Right atrium auricular region (tissue), 2 donors: ENCODE data around the gene PRRT2. TPM values are rescaled to one million over a fixed set of nuclear protein-coding genes. Genes with fewer than 3 reads are reported as not detected.

Experiments
- DNase-seq: peaks from one replicate; pipeline ENCODE4 v3.0.0-alpha.2; 2019; ENCODE audit warnings: low spot score
- H3K27ac ChIP-seq, 2 donors: fragments of 200-600 bp; sonication (generic); 1 replicate in 1 of 2; 2 replicates in 1 of 2; pipeline ENCODE4 v1.5.1; 2016 to 2019
- H3K27me3 ChIP-seq, 2 donors: fragments of 200-600 bp; sonication (generic); one replicate each; pipeline versions ENCODE4 v1.5.1 to v1.6.0; 2017 to 2019
- H3K36me3 ChIP-seq: fragments of 200-600 bp; sonication (generic); one replicate; pipeline ENCODE4 v1.5.1; 2016
- H3K4me1 ChIP-seq, 2 donors: fragments of 200-600 bp; sonication (generic); one replicate each; pipeline versions ENCODE4 v1.5.1 to v1.6.0; 2017 to 2019
- H3K4me3 ChIP-seq, 2 donors: fragments of 200-600 bp; sonication (generic); 1 replicate in 1 of 2; 2 replicates in 1 of 2; pipeline ENCODE4 v1.5.1; 2017 to 2019; ENCODE audit warnings: mild to moderate bottlenecking in 1 of 2, moderate library complexity in 1 of 2
- H3K9me3 ChIP-seq, 2 donors: fragments of 200-600 bp; sonication (generic); one replicate each; pipeline ENCODE4 v1.5.1; 2019
- CTCF ChIP-seq, 2 donors: fragments of 200-600 bp; sonication (generic); IDR thresholded peaks; one replicate each; pipeline ENCODE4 v1.5.1; 2019; ENCODE audit warnings: antibody characterized with exemption in 2 of 2
- total RNA-seq, 2 donors: library from RNA; depleted of rRNA; stranded (reverse); fragments of >200 nt; gene quantifications; one replicate each; pipeline ENCODE4 v1.1.0, GENCODE V29; 2016

Gene PRRT2
- total RNA-seq, 2 donors from 2014 or later = 0.51 to 0.52 TPM

DNA sequence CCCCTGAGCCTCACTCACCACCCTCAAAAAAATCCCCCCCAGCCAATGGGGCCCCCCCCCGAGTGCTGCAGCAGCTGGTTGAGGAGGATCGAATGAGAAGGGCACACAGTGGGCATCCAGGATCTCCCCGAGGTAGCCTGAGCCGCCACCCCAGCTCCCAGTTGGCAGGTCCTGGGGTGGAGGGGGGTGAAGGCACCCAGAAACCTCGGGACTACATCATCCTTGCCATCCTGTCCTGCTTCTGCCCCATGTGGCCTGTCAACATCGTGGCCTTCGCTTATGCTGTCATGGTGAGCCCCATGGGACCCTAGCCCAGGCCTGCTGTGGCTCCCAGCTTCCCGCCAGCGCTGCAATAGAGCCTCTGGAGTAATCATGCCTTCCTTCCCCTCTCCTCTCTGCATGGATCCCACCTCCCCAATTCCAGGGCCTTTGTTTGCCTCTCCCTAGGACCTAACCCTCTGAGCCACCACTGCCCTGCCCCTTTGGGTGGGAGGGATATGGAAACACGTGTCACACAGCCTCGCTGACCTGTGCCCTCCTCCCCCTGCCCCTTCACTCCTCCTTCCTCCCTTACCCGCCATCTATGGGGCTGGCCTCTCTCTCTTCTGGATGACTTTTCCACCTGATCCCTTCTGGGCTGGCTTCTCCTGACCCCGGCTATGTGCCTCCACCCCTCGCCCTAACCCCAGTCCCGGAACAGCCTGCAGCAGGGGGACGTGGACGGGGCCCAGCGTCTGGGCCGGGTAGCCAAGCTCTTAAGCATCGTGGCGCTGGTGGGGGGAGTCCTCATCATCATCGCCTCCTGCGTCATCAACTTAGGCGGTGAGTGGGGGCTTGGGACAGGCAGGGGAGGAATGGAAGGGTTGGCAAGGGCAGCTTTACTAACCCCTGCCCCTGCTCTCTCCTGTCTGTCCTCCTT is 1.9 kb downstream of the PRRT2 start:
- Histone ChIP-seq H3K27me3 (no peaks in the 10 kb centered on the region), H3K9me3 (no peaks in the 10 kb centered on the region), H3K27ac (peak overlapping the region; percentile 51 to 96), H3K4me1 (peaks cover 0 to 74% of the 10 kb centered on the region in 2 donors), H3K36me3 (peaks cover 19% of the 10 kb centered on the region), H3K4me3 (no peak overlapping the region)
- DNase-seq = no peak
- TF ChIP-seq CTCF (IDR thresholded peaks at IDR 0.05) = no peak

- Histone ChIP-seq H3K9me3 (no peaks in the 10 kb centered on the region), H3K4me1 (peaks cover 0 to 74% of the 10 kb centered on the region in 2 donors), H3K27ac (peak overlapping the region in 1 of 2 donors; percentile 7), H3K36me3 (peaks cover 12% of the 10 kb centered on the region), H3K4me3 (no peak overlapping the region), H3K27me3 (no peaks in the 10 kb centered on the region)
- no peak for TF ChIP-seq CTCF (IDR thresholded peaks at IDR 0.05)
- no peak for DNase-seq
Observed at GRCh38 chr16:29814592-29814991, 2.6 kb downstream of the PRRT2 start.

DNA sequence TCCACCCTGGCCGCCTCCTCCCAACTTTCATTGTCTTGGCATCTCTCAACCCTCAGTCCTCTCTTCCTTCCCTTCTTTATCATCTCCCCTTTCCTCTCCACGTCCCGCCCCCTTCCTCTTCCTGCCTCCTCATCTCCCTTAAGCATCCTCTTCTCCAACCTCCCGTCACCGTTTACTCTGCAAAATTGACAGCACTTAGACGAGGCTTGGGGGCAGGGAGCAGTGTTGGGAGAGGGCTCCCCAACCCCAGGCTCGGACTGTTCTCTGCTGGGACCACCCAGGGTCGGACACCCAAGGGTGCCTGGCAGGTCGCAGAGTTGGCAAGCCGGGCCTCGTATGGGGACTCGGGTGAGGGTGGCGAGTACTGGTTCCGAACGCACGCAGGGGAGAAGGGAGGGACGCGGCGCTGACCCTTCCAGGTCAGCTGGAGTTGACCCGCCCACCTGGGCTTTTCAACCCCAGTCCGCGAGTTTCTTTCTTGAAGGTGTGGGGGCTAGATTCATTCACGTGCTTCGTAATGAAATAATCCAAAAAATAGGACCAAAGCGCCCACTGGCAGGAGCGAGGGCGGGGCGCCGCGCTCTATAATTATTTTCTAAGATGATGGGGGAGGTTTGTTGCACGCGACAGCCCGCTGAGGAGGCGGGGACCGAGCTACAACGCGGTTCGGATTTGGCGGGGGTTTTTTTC is 3.2 kb downstream of the PRRT2 start:
- peak overlapping the region; percentile 65 to 84 for H3K4me3 ChIP-seq

GRCh38 chr16:29815793-29816693 is 4.0 kb downstream of the PRRT2 start, which contains the start of gene PAGR1:
TSS of gene PAGR1 (plus strand) at chr16:29816152. CDS start at chr16:29816526, 374 bp downstream.
- peak; percentile 99 for DNase-seq
- peak; percentile 81 to 96 for TF ChIP-seq CTCF (IDR thresholded peaks at IDR 0.05)
- Histone ChIP-seq H3K9me3 (no peaks in the 10 kb centered on the region), H3K4me3 (peak within 1 kb of the TSS; percentile 65 to 84), H3K4me1 (peaks cover 0 to 71% of the 10 kb centered on the region in 2 donors), H3K27ac (peak within 1 kb of the TSS; percentile 94), H3K36me3 (peaks cover 10% of the 10 kb centered on the region), H3K27me3 (no peaks in the 10 kb centered on the region)

More for the DNA sequence above, 3.2 kb downstream of the PRRT2 start:
- peaks cover 10% of the 10 kb centered on the region for H3K36me3 ChIP-seq
- no peaks in the 10 kb centered on the region for H3K9me3 ChIP-seq
- peaks cover 0 to 74% of the 10 kb centered on the region in 2 donors for H3K4me1 ChIP-seq
- H3K27me3 ChIP-seq = no peaks in the 10 kb centered on the region
- peak overlapping the region; percentile 94 for H3K27ac ChIP-seq
- no peak for TF ChIP-seq CTCF (IDR thresholded peaks at IDR 0.05)
- no peak for DNase-seq
